ENCODE measurements around the gene LRRC14B.
A peak's percentile ranks its signal among the peaks of the same experiment; 100 is the strongest.
"Not testable (repeated sequence)": the region's sequence is repeated elsewhere in the genome, so short reads cannot be mapped to it uniquely, and the experiment has no call there.

Gene LRRC14B

GRCh38 chr5:160921-161802 lies 30.1 kb upstream of the LRRC14B start:
- DNase-seq, result no peak

- no peak for DNase-seq
Measured at GRCh38 chr5:161803-162110, 29.5 kb upstream of the LRRC14B start.

- no peak for DNase-seq
Measured at GRCh38 chr5:162190-162564, 29.1 kb upstream of the LRRC14B start.

GRCh38 chr5:162565-163337 lies 28.5 kb upstream of the LRRC14B start:
- DNase-seq, result no peak

- no peak for DNase-seq
Measured at GRCh38 chr5:163338-163620, 28.0 kb upstream of the LRRC14B start.

GRCh38 chr5:163841-164240 lies 27.5 kb upstream of the LRRC14B start:
- no peak for DNase-seq

- DNase-seq, result no peak
Measured at GRCh38 chr5:164244-164643, 27.1 kb upstream of the LRRC14B start.

GRCh38 chr5:164783-165182 lies 26.5 kb upstream of the LRRC14B start:
- DNase-seq, result not testable (repeated sequence)

- no peak for DNase-seq
Measured at GRCh38 chr5:166441-167372, 24.6 kb upstream of the LRRC14B start.

GRCh38 chr5:167511-167910 lies 23.8 kb upstream of the LRRC14B start:
- no peak for DNase-seq

GRCh38 chr5:167982-168660 lies 23.2 kb upstream of the LRRC14B start:
- DNase-seq, result peak; percentile 12

- no peak for DNase-seq
Measured at GRCh38 chr5:169071-169727, 22.1 kb upstream of the LRRC14B start.

- DNase-seq, result no peak
Measured at GRCh38 chr5:169728-170094, 21.6 kb upstream of the LRRC14B start.

- DNase-seq, result no peak
Measured at GRCh38 chr5:170971-171800, 20.1 kb upstream of the LRRC14B start.

- no peak for DNase-seq
Measured at GRCh38 chr5:171801-172331, 19.4 kb upstream of the LRRC14B start.

GRCh38 chr5:172421-172820 lies 18.9 kb upstream of the LRRC14B start:
- no peak for DNase-seq

GRCh38 chr5:172841-173251 lies 18.4 kb upstream of the LRRC14B start:
- no peak for DNase-seq

GRCh38 chr5:173392-174290 lies 17.7 kb upstream of the LRRC14B start:
- DNase-seq, result no peak

- DNase-seq, result no peak
Measured at GRCh38 chr5:174291-174600, 17.0 kb upstream of the LRRC14B start.

- DNase-seq, result no peak
Measured at GRCh38 chr5:174876-175465, 16.3 kb upstream of the LRRC14B start.
